ENCODE data around the gene MSN.

MSN gene

GRCh38 chrX:65674204-65674893 is 6.9 kb downstream of the MSN start:
- DNase-seq = no peak

GRCh38 chrX:65677954-65678469 is 10.6 kb downstream of the MSN start:
- DNase-seq = no peak

- no peak for DNase-seq
Observed at GRCh38 chrX:65679071-65679540, 11.7 kb downstream of the MSN start.

DNA sequence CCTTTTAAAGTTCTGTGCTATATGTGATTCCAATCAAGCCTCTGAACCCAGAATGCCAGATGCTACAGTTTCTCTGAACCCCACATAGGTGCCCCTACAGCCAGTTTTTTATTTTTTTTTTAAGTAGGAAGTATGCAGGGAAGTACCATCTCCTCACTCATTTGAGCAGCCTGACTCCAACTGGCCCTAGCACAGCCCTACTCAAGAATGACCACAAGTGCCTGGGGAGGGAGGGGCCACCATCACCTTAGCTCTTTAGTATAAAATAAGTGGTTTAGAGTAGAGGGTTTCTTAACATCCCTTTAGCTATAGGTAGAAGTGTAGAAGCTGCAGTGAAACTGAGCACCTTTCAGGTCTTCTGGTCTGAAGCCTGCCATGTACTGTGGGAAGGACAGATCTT is 14.4 kb downstream of the MSN start:
- DNase-seq = no peak

GRCh38 chrX:65685112-65685511 is 17.7 kb downstream of the MSN start:
- DNase-seq = no peak

- no peak for DNase-seq
Observed at GRCh38 chrX:65686236-65686635, 18.8 kb downstream of the MSN start.

DNA sequence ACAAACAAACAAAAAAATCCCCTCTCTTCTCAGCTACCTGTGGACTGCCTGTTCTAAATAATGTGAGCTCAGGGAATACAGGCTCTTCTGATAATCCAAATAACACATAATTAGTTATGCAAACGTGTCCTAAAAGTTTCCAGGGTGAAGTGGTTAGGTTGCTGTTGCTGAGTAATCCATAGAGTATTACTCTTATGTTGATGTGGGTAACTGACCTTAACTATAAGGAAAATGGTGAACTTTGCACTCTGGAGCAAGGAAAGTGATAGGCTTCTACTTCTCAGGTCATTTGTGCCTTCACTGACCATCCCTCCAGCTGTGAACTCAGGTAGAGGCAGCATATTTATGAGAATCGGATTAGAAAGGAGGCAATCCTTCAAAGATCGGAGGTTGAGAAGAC is 19.9 kb downstream of the MSN start:
- no peak for DNase-seq

DNA sequence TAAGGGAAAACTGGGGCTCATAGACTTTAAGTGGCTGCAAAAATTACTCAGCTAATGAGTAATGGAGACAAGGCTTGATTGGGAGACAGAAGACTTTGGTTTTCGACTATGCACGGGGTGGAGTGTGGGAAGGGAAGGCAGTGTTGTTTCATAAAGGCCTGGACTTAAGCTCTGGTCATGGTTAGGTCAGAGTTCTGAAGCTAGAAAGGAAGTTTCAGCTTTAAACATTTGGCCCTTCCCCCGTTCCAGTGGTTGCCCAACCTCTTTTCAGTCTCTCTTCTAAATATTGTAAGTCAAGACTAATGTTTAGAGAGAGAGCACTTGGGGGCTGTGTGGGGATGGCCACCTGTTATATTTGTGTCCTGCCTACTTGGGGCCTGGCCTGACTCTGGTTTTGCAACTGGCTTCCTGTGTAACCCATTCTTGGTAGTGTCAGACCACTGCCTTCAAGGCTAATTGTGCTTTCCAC is 21.0 kb downstream of the MSN start:
- no peak for DNase-seq

GRCh38 chrX:65689377-65689776 is 21.9 kb downstream of the MSN start:
- DNase-seq = no peak

DNA sequence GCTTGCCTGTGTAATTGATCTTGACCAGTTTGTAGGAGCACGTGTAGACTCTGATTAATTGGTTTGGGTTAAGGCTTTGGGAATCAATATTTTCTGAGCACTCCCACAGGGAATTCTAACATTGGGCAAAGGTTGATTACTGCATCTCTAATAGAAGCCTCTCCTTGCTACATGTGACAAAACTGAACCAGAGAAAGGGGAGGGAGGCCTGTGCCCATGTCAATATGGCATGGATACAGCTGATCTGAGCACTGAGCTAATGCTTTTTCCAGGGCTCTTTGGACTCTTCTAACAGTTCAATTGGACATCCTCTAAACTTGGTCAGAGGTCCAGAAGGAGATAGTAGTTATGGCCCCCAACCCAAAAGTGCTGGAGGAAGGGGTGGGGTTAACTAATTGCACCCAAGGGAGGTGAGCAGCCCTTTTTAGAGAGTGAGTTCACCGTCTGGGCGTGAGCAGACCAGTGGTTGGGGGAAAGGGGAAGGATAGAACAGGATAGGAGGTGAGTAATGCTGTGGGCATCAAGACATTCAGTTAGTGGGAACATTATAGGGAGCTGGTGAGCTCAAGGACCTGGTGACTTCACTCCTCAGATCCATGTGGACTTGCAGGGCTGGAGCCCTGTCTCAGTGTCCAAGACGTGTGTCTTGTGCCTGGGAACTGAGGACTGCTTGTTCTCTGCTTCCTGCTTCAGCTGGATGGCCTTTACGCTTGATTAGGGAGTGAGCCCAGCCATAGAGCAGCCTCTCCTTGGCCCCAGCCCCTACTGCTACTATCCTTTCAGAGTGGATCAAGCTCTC is 22.8 kb downstream of the MSN start:
- DNase-seq = no peak

DNA sequence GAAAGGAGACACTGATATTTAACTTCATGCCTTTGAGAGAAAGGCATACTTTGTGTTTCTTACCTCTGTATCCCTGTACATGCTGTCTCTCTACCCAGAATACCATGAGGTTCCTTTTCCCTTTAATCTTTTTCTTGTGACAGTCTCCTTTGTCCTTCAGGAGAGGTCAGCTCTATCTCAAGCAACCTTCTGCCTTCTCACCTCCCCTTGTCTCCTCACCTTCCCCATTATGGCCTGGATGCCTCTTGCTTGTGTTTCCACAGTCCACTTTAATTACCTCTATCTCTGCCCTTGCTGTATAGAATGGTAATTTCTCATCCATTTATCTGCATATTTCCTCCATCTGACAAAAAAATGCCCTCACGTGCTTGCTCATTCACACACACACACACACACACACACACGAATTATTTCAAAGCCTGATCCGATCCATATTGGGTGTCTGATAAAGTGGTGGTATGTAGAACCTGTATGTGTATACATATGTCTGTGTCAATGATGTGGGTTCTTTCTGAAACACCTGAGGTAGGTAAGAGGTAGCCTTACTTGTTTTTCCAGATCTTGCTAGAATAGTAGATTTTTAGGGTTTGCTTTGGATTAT is 28.5 kb downstream of the MSN start:
- DNase-seq = no peak

DNA sequence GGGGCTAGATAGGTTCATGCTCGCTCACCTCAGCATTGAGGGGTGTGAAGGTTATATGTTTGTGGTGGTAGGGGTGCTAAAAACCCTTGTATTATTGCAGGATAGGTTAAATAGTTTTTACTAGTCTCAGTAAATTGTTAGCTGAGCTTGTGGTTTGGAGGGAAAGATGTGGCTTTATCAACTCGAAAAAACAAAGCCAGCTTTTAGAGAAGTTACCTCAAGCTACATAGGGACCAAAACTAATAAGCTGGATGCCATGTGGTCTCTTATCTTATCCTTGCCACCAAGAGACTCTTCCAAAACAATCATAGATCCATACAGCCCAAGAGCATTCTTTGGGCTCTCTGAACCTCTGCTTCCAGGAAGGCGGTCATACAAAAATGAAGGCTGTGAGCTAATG is 29.2 kb downstream of the MSN start:
- DNase-seq = no peak

DNA sequence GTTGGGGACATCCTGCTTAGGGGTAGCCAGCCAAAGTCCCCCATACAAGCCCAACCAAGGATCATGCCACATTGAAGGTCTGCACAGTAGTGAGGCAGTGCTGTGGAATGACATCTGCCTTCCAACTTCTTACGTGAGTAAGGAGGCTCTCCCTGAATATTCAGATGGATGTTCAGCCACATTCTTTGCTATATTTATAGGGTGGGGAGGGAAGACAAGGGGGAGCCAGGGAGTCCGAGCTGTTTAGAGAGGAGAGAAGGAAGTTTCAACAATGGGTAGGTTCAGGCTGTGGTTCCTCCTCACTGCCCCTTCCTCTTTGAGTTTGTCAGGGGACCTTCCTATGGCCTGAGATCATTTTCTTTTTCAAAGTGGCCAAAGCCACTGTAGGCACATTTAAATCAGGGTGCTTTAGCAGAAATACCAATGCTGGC is 29.8 kb downstream of the MSN start:
- no peak for DNase-seq

- DNase-seq = no peak
Observed at GRCh38 chrX:65697915-65698796, 30.7 kb downstream of the MSN start.

- DNase-seq = no peak
Observed at GRCh38 chrX:65702956-65703355, 35.5 kb downstream of the MSN start.

- no peak for DNase-seq
Observed at GRCh38 chrX:65705439-65705838, 38.0 kb downstream of the MSN start.

GRCh38 chrX:65706041-65706828 is 38.8 kb downstream of the MSN start:
- DNase-seq = peak; percentile 58

DNA sequence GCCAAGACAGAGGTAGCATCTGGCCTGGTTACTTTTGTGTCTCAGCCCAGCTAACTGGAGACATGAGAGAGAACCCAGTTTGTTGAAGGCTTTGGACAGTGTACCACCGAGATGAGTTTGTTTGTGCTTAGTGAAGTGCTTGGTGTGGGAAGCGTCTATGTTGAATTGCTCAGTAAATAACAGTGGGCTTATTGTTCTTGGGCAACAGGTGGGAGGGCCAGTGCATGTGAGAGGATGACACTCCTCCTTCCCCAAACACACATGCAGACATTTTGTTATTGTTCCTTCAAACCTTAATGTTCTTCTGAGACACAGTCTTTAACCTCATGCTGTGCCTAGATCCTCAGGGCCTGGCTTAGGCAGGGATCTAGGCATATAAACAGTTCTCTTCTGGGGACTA is 39.7 kb downstream of the MSN start:
- DNase-seq = peak; percentile 29

GRCh38 chrX:65712005-65712806 is 44.8 kb downstream of the MSN start:
- DNase-seq = no peak

DNA sequence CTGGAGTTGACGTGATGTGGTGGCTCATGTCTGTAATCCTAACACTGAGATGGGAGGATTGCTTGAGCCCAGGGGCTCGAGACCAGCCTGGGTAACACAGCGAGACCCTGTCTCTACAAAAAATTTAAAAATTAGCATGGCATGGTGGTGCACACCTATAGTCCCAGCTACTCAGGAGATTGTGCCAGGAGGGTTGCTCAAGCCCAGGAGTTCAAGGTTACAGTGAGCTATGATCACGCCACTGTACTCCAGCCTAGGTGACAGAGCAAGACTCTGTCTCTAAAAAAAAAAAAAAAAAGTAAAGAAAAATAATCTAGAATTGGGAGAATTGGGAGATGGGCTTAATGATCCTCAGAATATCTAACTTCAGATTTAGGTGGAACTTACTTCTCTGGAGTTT is 51.1 kb downstream of the MSN start:
- DNase-seq = no peak
